ENCODE results near the gene SPTB. TPM values are rescaled to one million over a fixed set of nuclear protein-coding genes. Genes with fewer than 3 reads are reported as not detected.

Gene SPTB
- total RNA-seq, 2 experiments from 2014 or later: 0.17 to 0.19 TPM

DNA sequence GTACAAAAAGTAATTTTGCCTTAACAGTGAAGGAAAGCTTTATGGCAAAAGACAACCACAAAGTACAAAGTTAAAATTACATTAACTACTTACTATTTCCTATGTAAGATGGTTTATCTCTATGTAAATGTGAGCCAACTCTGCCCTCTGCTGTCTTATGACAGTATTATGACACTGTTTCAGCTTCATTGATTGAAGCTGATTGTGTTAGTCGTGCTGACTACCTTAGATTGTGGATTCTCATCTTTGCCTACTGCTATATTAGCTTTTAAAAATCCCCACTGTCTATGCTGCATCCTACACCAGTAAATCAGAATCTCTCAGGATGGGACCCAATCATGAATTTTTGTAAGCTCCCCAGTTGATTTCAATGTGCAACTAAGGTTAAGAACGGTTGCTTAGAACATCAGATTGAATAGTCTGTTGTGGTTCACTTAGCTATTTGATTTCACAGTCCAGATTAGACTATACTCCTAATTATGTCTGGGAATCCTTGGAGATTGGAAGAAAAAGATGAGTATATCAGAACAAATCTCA, 12.2 kb upstream of the SPTB start:
- POLR2A ChIA-PET: no interaction called here
- CTCF ChIA-PET: interaction anchor here (0.7 to 3.9 kb wide), 21 partner anchors 8 to 296 kb away, joined by 3 to 57 read pairs (median 4); partner anchors contain the start of genes CHURC1 and SPTB

DNA sequence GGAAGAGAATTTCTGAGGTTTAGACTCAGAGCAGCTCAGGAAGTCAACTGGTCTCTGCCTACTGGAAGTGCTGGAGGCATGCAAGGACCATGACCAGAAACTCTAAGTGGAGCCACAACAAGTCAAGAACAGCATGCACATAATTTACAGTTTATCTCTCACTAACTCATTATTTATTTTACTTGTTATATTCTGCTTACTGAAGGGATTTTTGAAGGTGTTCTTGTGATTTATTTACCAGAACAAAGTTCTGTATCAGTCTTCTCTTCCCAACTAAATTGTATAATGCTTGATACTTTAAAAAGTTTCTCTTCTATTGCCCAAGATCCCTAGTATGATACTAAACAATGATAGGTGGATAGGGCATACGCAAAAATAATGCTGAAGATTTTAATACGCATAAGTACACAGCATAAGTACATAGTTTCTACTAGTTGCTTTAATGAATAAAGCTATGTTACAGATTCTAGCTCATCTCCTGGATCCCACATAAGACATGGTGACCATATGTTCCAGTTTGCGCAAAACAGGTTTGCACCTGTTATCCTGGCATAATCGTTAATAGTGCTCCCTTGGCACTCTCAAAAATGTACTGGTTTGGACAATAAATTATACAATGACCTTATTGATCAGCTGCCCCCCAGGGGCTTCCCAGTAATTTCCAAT, 11.6 kb upstream of the SPTB start:
- CTCF ChIA-PET: interaction anchor here (1.0 to 3.9 kb wide), 22 partner anchors 9 to 295 kb away, joined by 3 to 57 read pairs (median 4); partner anchors contain the start of genes CHURC1 and SPTB

DNA sequence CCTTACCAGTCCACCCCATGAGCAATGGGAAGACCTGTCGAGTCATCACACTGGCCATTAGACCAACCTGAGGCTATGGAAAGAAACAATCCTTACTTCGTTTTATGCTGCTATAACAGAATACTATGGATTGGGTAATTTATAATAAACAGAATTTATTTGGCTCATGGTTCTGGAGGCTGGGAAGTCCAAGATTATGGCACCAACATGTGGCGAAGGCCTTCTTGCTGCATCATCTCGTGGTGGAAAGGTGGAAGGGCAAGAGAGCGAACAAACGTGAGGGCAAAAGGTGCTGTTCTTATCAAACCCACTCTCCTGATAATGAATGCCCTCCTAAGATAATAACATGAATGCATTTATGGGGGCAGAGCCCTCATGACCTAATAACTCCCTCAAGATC, 9.6 kb upstream of the SPTB start:
- POLR2A ChIA-PET: no interaction called here
- CTCF ChIA-PET: interaction anchor here (1.9 to 3.9 kb wide), 2 partner anchors 65 to 66 kb away, joined by 5 to 57 read pairs; no protein-coding TSS in a partner anchor

More for the DNA sequence above, 11.6 kb upstream of the SPTB start:
- POLR2A ChIA-PET: no interaction called here

DNA sequence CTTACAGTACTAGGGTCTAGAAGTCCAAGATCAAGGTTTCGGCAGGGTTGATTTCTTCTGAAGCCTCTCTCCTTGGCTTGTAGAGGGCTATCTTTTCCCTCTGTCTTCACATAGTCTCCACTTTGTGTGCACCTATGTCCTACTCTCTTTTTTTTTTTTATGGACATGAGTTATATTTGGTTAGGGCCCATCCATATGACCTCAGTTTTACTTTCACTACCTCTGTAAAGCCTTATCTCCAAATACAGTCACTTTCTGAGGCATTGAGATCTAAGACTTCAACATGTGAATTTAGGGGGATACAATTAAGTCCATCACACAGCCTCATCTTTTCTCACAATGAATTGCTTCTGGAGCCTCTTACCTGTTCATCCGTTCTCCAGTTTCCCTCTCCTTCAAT, 5.9 kb upstream of the SPTB start:
- CTCF ChIA-PET: interaction anchor here (0.7 kb wide), 1 partner anchor 134 kb away, joined by 3 read pairs; no protein-coding TSS in a partner anchor
- POLR2A ChIA-PET: no interaction called here

DNA sequence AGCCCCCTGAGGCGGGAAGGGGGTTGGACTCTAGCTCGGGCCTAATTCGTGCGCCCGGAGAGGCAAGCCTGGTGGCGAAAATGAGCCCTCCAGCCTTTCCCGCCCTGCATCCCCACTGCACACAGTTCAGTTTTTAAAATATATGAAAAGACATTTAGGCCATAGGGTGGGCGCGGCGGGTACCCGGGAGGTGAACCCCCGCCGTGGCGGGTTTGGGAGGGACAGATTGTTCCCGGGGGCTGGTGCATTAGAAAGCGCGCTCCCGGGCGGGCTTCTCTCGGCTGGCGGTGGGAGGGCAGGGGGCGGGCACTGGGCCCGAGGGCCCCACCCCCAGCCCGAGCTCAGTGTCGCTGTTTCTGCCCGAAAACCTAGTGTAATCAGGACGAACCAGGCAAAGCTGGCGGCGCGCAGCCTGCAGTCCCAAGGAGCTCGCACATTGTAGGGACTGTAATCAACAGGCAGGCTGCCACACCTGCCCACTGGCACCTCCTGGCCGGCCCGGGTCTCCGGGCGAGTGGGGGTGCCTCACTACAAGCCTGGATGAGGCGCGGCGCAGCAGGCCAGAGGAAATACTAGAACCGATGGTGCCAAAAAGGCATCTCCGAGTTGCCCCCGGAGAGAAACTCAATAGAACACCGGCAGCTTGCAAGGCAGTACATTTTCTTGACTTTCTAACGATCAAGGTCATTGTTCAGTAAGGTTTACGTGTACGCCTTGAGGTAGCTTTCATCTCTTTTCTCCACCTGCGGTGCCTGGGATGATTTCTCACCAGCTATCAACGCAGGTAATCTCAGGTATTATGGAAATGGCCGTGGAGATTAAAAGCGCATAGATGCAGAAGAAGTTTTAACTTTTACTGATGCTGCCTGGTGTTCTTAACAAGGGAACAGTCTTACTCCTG, 764 bp upstream of the SPTB start:
- POLR2A ChIA-PET: interaction anchor here (0.5 kb wide), 1 partner anchor 155 kb away, joined by 3 read pairs; no protein-coding TSS in a partner anchor
- CTCF ChIA-PET: interaction anchor here (0.7 to 2.1 kb wide), 4 partner anchors 11 to 334 kb away, joined by 3 to 10 read pairs (median 3); no protein-coding TSS in a partner anchor

DNA sequence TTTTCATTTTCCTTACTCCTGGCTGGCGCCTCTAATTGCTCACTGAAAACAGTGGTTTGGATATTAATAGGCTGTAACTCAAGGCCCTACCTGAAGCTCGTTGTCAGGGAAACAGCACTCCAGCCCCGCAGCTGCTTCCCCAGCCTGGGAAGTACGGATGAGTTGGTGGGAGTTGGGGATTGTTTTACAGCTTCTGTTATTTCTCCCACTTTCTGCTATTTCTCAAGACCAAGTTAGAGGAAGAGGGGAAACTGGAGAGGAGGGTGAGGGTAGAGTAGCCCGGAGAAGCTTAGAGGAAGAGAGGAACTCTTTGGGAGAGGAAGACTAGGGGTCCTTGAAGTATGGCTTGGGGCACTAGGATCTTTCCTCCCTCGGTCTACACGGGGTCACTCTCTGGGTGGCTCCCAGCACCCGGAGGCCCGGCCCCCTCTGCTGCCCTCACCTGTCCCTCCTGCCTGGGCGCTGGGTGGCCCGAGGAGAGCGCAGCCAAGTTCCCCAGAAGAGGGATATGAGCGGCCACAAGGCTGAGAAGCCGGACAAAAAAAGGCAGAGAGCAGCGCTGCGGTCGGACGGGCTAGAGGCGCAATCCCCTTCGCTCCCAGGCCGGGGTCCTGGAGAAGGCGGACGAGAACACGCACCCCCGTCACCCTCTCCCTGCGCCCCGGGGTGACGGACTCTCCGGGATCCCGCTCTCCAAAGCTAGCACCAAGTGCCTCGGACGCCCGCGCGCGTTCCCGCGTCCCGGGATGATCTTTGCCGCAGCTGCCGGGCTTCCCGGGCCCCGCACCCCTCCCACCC, 671 bp downstream of the SPTB start:
- POLR2A ChIA-PET: interaction anchor here (0.7 kb wide), 1 partner anchor 40 kb away, joined by 4 read pairs; no protein-coding TSS in a partner anchor
- CTCF ChIA-PET: interaction anchor here (0.7 to 2.9 kb wide), 4 partner anchors 10 to 208 kb away, joined by 3 to 11 read pairs (median 3); no protein-coding TSS in a partner anchor

DNA sequence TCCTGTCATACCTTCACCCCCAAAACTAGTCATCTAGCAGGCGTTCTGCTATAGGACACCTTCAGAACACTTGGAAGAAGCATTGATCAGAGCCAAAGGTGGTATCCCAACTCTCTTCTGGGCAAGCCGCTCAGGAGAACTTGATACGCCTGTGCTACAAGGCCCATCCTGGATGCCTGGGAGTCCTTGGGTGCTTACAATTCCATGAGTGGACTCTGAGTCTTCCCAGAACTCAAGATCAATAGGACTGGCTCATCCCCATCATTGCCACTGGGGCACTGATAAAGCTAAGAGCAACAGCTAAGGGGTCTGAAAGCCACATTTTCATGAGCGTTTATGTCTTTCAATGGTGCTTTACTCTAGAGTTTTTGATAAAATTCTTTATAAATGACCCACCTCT, 1.9 kb downstream of the SPTB start:
- ChIA-PET CTCF (interaction anchor here (0.7 to 2.9 kb wide), 2 partner anchors 12 to 14 kb away, joined by 3 to 11 read pairs; no protein-coding TSS in a partner anchor), POLR2A (no interaction called here)

DNA sequence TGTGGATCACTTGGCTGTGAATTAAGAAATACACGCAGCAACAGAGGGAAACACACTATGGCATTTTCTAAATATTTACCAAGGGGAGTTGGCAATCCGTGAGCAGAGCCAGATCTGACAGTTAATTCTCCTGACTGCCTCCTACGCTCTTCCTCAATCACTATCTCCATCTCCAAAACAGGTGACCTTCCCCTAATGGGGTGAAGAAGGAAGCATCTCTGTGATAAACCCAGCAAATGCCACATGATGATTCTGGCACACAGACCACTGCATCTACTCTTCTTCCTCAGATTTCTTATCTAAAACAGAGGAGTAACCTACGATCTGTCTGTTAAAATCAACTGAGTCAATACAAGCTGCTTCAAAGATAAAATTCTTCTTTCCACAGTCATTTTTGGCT, 4.4 kb downstream of the SPTB start:
- ChIA-PET CTCF (interaction anchor here (1.1 kb wide), 1 partner anchor 52 kb away, joined by 4 read pairs; no protein-coding TSS in a partner anchor), POLR2A (no interaction called here)

DNA sequence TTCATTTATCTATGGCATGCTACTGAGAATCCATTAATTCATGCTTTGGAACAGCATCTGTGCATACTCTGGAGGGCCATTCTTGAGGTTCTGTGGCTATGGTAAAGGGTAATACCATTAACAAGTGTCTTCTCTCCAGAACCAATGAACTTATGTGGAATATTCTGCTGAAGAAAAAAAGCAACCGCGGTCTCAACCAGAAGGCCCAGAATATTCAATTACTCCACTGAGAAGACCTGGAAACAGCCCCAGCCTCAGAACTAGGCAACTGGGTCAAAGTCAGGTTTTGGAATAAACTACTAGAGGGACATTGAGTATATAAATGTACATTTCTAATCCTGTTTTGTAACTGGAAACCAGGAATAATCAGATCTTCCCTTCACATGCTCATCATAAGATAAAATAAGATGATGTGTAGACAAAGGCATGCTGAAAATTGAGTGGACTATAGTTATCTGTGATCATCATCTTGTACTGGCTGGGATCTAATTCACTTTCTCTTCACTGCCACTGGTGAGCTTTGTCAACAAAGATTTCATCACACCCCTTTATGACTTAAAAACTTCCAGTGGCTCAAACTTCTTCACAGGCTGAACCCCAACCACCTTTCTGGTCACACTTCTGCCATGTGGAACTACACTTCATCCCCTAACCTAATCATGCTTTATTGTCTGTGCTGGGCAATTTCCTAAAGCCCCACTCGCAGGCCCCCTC, 6.0 kb downstream of the SPTB start:
- ChIA-PET POLR2A (no interaction called here), CTCF (no interaction called here)

DNA sequence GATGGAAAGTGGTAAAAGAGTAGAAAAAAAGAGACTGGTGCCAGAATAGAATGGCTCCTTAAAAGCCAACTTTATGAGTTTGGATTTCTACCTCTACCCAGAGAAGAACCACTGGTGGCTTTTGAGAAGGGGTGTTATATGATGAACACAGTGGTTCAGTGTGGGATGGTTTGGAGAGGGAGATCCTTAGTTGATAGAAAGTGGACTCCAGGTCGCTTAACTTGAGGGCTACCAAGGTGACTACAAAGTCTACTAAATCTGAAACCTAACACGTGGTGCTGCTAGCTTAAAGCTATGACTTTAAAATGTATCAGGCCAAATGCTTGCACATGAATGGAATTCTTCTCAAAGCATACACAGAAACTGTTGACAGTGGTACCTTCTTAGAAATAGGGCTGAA, 8.4 kb downstream of the SPTB start:
- ChIA-PET POLR2A (no interaction called here), CTCF (no interaction called here)

DNA sequence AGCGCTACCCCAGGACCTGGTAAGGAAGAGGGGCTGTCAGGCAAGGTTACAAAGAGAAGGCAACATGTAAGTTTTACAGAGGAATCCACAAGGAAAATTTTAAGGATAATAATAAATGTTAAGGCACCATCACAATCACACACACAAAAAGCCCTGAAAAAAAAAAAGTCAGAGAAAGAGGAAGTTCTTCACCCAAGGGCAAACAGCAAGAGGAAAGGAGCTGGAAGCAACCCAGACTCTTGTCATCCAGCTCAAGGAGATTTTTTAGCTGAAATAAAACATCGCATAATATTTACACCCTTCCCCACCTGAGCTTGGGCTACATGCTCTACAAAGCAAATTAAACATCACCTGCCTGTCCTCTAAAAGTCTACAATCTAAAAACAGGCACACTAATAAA, 9.5 kb downstream of the SPTB start:
- ChIA-PET CTCF (no interaction called here), POLR2A (interaction anchor here (0.7 kb wide), 1 partner anchor 81 kb away, joined by 4 read pairs; no protein-coding TSS in a partner anchor)

DNA sequence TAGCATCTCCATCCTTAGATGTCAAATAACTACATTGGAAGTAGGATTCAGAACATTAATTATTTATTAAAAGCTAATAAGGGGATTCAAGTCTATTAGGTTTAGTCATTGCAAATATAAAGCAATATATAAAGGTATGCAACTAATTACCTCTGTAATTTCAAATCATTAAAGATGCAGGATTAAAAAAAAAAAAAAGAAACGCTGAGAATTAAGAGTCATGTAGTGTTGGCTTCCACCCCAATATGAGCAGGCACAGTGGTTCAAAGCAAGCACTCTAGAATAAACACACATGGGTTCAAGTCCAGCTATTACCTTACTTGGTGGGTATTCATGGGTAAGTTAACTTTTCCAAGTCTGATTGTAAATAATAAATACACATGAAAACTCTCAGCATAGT, 10.9 kb downstream of the SPTB start:
- CTCF ChIA-PET: interaction anchor here (0.9 to 1.2 kb wide), 2 partner anchors 11 to 40 kb away, joined by 3 read pairs; partner anchors contain the start of gene SPTB
- POLR2A ChIA-PET: no interaction called here

DNA sequence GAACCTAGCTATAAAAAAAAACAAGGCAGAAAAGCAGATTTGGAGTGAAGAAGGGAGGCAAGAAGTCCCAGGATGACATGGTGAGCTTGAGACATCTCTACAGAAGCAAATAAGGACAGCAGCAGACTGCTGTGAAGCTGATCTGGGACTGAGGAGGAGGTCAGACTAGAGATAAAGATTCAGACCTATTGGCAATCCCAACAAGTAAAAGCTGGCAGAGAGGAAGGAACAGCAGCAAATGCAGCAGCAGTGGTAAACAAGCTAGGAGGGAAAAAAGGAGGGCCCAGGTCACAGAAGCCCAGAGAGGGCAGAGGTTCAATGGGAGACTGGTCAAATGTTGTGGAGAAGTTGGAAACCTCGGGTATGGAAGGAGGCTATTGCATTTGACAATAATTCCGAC, 11.3 kb downstream of the SPTB start:
- ChIA-PET CTCF (no interaction called here), POLR2A (no interaction called here)

DNA sequence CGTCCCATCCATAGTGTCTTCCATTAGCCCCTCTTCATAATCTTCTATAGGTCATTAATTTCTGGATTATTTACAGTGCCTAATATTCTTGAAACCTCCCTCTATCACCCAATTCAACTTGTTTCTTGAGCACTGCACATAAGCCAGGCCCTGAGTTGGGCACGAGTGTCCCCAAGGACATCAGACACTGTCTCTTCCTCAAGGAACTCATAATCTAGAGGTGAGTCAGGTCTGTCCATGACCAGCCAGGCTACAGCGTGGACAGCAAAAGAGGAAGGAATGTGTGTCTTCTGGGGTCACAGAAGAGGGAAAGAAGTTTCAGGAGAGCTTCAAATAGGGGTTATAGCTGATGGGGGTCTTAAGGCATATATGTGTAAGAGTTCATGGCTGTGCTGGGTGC, 12.5 kb downstream of the SPTB start:
- ChIA-PET CTCF (no interaction called here), POLR2A (no interaction called here)

DNA sequence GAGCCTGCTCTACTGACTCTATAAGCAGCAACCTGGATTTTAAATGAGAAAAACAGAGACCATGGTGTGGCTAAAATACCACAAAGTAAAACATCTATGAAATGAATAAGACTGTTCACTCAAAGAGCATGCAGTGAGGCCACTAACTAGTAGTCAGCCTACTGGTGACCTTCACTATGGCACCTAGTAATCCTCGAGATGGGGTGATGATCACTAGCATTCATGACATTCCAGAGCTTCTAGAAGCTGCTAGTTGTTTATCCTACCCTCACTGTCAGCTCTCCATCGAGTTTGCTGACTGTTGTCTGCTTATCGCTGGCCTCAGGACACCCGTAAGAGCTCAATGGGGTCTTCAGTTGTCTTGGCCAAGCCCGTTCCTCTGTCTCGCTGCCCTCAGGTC, 13.7 kb downstream of the SPTB start:
- ChIA-PET CTCF (no interaction called here), POLR2A (no interaction called here)

DNA sequence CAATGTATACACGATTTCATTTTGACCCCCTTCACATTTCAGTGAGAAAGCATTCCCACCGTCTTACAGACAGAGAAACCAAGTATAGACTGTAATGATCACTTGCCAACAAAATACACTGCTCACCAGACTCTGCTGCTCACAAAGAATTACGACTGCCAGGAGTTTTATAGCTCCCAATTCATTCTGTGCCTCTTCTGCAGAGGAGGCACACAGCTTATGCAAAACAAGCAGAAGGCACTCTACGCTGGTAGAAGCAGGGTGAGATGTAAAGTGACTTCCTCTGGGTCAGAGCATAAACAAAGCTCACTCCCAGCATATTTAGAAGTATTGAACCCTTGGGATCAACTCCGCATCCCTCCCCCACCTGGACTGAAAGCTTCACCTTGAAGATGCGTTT, 14.6 kb downstream of the SPTB start:
- CTCF ChIA-PET: no interaction called here
- POLR2A ChIA-PET: no interaction called here

DNA sequence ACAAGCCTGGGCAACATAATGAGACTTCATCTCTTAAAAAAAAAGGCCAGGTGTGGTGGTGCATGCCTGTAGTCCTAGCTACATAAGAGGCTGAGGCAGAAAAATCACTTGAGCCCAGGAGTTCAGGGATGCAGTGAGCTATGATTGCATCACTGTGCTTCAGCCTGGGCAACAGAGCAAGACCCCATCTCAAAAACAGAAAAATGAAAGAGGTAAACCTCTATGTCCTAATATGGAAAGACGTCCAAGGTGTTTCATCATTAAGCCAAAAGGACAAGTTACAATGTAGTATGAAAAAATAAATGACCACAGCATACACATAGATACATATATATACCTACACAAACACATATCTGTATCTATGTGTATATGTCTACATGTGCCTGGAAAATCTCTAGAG, 15.4 kb downstream of the SPTB start:
- POLR2A ChIA-PET: no interaction called here
- CTCF ChIA-PET: no interaction called here

DNA sequence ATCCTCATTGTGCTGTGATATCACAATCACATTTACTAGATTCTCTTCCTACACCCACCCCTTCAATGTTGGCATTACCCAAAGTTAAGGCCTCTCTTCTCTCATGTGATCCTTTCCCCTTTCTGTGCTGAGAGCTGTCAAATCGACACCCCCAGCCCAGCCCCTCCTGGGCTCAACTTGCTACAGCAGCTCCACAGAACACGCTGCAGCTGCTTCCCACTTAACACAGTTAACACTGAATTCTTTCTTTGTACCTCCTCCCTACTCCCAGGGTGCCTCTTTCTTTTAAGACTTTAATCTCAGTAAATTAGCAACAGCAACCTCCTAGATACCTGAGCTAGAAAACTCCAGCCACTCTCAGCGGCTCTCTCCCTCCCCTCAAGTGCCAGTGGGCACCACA, 17.8 kb downstream of the SPTB start:
- POLR2A ChIA-PET: no interaction called here
- CTCF ChIA-PET: no interaction called here

DNA sequence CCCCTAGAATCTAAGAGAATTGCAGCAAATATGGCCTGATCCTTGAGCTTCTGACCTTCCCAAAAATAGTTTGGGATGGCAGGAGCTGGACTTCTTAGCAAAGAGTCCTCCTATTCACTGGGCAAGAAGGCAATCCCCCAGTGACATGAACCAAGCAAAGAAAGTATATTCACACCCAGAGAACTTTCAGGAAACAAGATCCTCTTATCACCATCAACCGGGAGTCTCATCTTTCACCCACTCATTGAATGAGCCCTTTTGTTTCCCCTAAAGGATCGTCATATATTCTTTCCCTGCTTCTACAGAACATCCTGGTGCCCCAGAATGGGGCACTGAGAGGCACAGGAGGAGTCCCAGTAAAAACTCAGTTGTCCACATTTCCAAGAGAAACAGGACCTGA, 19.7 kb downstream of the SPTB start:
- CTCF ChIA-PET: no interaction called here
- POLR2A ChIA-PET: no interaction called here

Measured in activated CD8-positive, alpha-beta memory T cell treated with anti-CD3 and anti-CD28 coated beads for 36 hours (primary cell).